Liver (tissue), 9 donors: ENCODE results near the gene EPB41L4B. TPM values are rescaled to one million over a fixed set of nuclear protein-coding genes. Genes with fewer than 3 reads are reported as not detected.
"Not testable (repeated sequence)": the region's sequence is repeated elsewhere in the genome, so short reads cannot be mapped to it uniquely, and the experiment has no call there.

Source experiments
- DNase-seq: peaks from one replicate; pipeline ENCODE4 v3.0.0-alpha.2; 2017; ENCODE audit warnings: low spot score
- H3K27ac ChIP-seq, 2 donors: one replicate each; pipeline ENCODE4 v1.7.0; 2013; ENCODE audit warnings: inconsistent platforms in 2 of 2, low read length in 2 of 2, control low read depth in 1 of 2, low read depth in 1 of 2, mild to moderate bottlenecking in 1 of 2
- H3K27me3 ChIP-seq, 4 donors: one replicate each; pipeline versions ENCODE4 v1.6.1 to v1.7.0; 2013; ENCODE audit warnings: low read length in 3 of 4, inconsistent platforms in 1 of 4, mild to moderate bottlenecking in 1 of 4, moderate library complexity in 1 of 4; ENCODE audit not compliant: control insufficient read depth in 4 of 4, insufficient read depth in 4 of 4
- H3K36me3 ChIP-seq, 4 donors: one replicate each; pipeline versions ENCODE4 v1.6.1 to v1.7.0; 2013; ENCODE audit warnings: low read length in 3 of 4, mild to moderate bottlenecking in 3 of 4, low read depth in 1 of 4, moderate library complexity in 1 of 4; ENCODE audit not compliant: control insufficient read depth in 4 of 4, insufficient read depth in 3 of 4
- H3K4me1 ChIP-seq, 4 donors: one replicate each; pipeline versions ENCODE4 v1.6.1 to v1.7.0; 2013; ENCODE audit warnings: low read length in 3 of 4, mild to moderate bottlenecking in 3 of 4, moderate library complexity in 1 of 4; ENCODE audit not compliant: control insufficient read depth in 4 of 4, insufficient read depth in 4 of 4
- H3K4me3 ChIP-seq, 3 donors: one replicate each; pipeline versions ENCODE4 v1.6.1 to v1.7.0; 2013; ENCODE audit warnings: low read length in 3 of 3, control low read depth in 1 of 3, low read depth in 1 of 3, mild to moderate bottlenecking in 1 of 3
- H3K9ac ChIP-seq, 2 donors: one replicate each; pipeline ENCODE4 v1.7.0; 2013; ENCODE audit warnings: low read length in 2 of 2, mild to moderate bottlenecking in 2 of 2, moderate library complexity in 2 of 2, control low read depth in 1 of 2, low read depth in 1 of 2
- H3K9me3 ChIP-seq, 4 donors: one replicate each; pipeline versions ENCODE4 v1.6.1 to v1.7.0; 2013; ENCODE audit warnings: low read length in 3 of 4; ENCODE audit not compliant: control insufficient read depth in 4 of 4
- FOXA1 ChIP-seq: IDR thresholded peaks from 2 replicates; pipeline ENCODE4 v1.6.1; 2016; ENCODE audit warnings: antibody characterized with exemption
- FOXA2 ChIP-seq: IDR thresholded peaks from 2 replicates; pipeline ENCODE4 v1.6.1; 2016; ENCODE audit warnings: antibody characterized with exemption
- HNF4G ChIP-seq: IDR thresholded peaks from 2 replicates; pipeline ENCODE4 v1.6.1; 2016; ENCODE audit warnings: antibody characterized with exemption
- RAD21 ChIP-seq, 2 donors: IDR thresholded peaks; 2 replicates each; pipeline ENCODE4 v1.6.1; 2016; ENCODE audit warnings: antibody characterized with exemption in 2 of 2, mild to moderate bottlenecking in 2 of 2
- REST ChIP-seq: IDR thresholded peaks from 2 replicates; pipeline ENCODE4 v1.6.1; 2016; ENCODE audit warnings: antibody characterized with exemption, mild to moderate bottlenecking
- TAF1 ChIP-seq: conservative IDR thresholded peaks from 2 replicates; pipeline ENCODE4 v1.6.1; 2016; ENCODE audit warnings: antibody characterized with exemption, mild to moderate bottlenecking
- YY1 ChIP-seq: IDR thresholded peaks from 2 replicates; pipeline ENCODE4 v1.6.1; 2016; ENCODE audit warnings: antibody characterized with exemption, mild to moderate bottlenecking
- ZBTB33 ChIP-seq: IDR thresholded peaks from 2 replicates; pipeline ENCODE4 v1.6.1; 2016; ENCODE audit warnings: antibody characterized with exemption
- WGBS: extraction: QIAGEN DNeasy Blood & Tissue Kit; methylation state at CpG from one replicate; pipeline ENCODE4 v1.1.7; 2013; 5-methylcytosine and 5-hydroxymethylcytosine counted together
- polyA plus RNA-seq, 2 donors: library from polyadenylated mRNA; stranded (reverse) in 1 of 2; unstranded in 1 of 2; fragments of 200-250 nt in 1 of 2; fragments of >200 nt in 1 of 2; fragmentation: Nextera tagmentation in 1 of 2; extraction: Ambion mirVana in 1 of 2; gene quantifications; one replicate each; pipeline versions ENCODE4 v1.2.1 to v1.2.3, GENCODE V29; 2013 to 2015
- total RNA-seq, 2 donors: library from RNA; depleted of rRNA; stranded (reverse); fragments of >200 nt; gene quantifications; one replicate each; pipeline ENCODE4 v1.2.3, GENCODE V29; 2014
- donor health status: healthy.
- donor health status: healthy.
- donor health status: healthy.
- donor health status: healthy.
- donor health status: healthy.

The EPB41L4B gene
- total and polyA plus RNA-seq, 4 donors = 9.9 to 42.6 (median 23.9) TPM

- no peak for DNase-seq
- no peak overlapping the region for H3K4me3 ChIP-seq
- no peaks in the 10 kb centered on the region for H3K9me3 ChIP-seq
- TF ChIP-seq TAF1 (no peak), YY1 (no peak), FOXA1 (no peak)
- peaks cover 0 to 10% (median 3%) of the 10 kb centered on the region in 4 donors for H3K4me1 ChIP-seq
- H3K27me3 ChIP-seq = no peaks in the 10 kb centered on the region
- no peak overlapping the region for H3K9ac ChIP-seq
- H3K36me3 ChIP-seq = no peaks in the 10 kb centered on the region
- no peak overlapping the region for H3K27ac ChIP-seq
- WGBS = 75% methylated on average over 4 of the region's 4 CpGs
Measured at GRCh38 chr9:109286571-109286977, 34.3 kb downstream of the EPB41L4B start.

- 95% methylated on average over 2 of the region's 2 CpGs for WGBS
- H3K9ac ChIP-seq, H3K36me3 ChIP-seq, H3K9me3 ChIP-seq, H3K4me3 ChIP-seq, H3K27ac ChIP-seq, H3K27me3 ChIP-seq, DNase-seq: not testable (repeated sequence)
- H3K4me1 ChIP-seq = peaks cover 0 to 12% (median 4%) of the 10 kb centered on the region in 4 donors
Measured at GRCh38 chr9:109283672-109284071, 37.2 kb downstream of the EPB41L4B start.

- H3K9ac ChIP-seq = no peak overlapping the region
- 83% methylated on average over 3 of the region's 3 CpGs for WGBS
- DNase-seq = no peak
Measured at GRCh38 chr9:109283012-109283411, 37.8 kb downstream of the EPB41L4B start.

More at GRCh38 chr9:109283012-109283411, 37.8 kb downstream of the EPB41L4B start:
- Histone ChIP-seq H3K27ac (no peak overlapping the region), H3K27me3 (no peaks in the 10 kb centered on the region), H3K36me3 (no peaks in the 10 kb centered on the region), H3K4me1 (peaks cover 1 to 17% (median 5%) of the 10 kb centered on the region in 4 donors), H3K9me3 (no peaks in the 10 kb centered on the region), H3K4me3 (no peak overlapping the region)
- TF ChIP-seq HNF4G = no peak
- no peak for TF ChIP-seq TAF1
- TF ChIP-seq REST = no peak
- TF ChIP-seq RAD21 (IDR thresholded peaks at IDR 0.05) = no peak
- no peak for TF ChIP-seq FOXA2
- no peak for TF ChIP-seq ZBTB33
- TF ChIP-seq FOXA1 = no peak
